Measurements from ENCODE around the gene SUPV3L1. TPM values are rescaled to one million over a fixed set of nuclear protein-coding genes. Genes with fewer than 3 reads are reported as not detected.

Gene SUPV3L1
- polyA plus RNA-seq, 1 donor = 29.4 TPM

Other genes starting within 250 kb of the SUPV3L1 start
- gene DDX21, start 224.1 kb upstream of the SUPV3L1 start, polyA plus RNA-seq (ENCODE audit: insufficient read length) = 40.8 TPM
- 23.9 TPM for gene KIFBP, start 191.4 kb upstream of the SUPV3L1 start, polyA plus RNA-seq (ENCODE audit: insufficient read length)
- 21.8 TPM for gene SRGN, start 92.1 kb upstream of the SUPV3L1 start, polyA plus RNA-seq (ENCODE audit: insufficient read length)
- 35.4 TPM for gene VPS26A, start 56.1 kb upstream of the SUPV3L1 start, polyA plus RNA-seq (ENCODE audit: insufficient read length)
- gene HKDC1, start 40.1 kb downstream of the SUPV3L1 start, polyA plus RNA-seq (ENCODE audit: insufficient read length) = not detected
- 35.4 TPM for gene HK1, start 98.3 kb downstream of the SUPV3L1 start, polyA plus RNA-seq (ENCODE audit: insufficient read length)
- gene TACR2, start 236.7 kb downstream of the SUPV3L1 start, polyA plus RNA-seq (ENCODE audit: insufficient read length) = 0.77 TPM